ENCODE results near the gene LIME1.

- TF ChIP-seq GATA3 (IDR thresholded peaks at IDR 0.05; ENCODE audit: low read depth, low read length) (no peak), GATA2 (IDR thresholded peaks at IDR 0.05; ENCODE audit: low read depth, low read length) (no peak)
Observed at GRCh38 chr20:63695424-63696305, 40.8 kb upstream of the LIME1 start.

All from SH-SY5Y (cell line).